ENCODE data around the gene WDR77.

WDR77 gene

DNA sequence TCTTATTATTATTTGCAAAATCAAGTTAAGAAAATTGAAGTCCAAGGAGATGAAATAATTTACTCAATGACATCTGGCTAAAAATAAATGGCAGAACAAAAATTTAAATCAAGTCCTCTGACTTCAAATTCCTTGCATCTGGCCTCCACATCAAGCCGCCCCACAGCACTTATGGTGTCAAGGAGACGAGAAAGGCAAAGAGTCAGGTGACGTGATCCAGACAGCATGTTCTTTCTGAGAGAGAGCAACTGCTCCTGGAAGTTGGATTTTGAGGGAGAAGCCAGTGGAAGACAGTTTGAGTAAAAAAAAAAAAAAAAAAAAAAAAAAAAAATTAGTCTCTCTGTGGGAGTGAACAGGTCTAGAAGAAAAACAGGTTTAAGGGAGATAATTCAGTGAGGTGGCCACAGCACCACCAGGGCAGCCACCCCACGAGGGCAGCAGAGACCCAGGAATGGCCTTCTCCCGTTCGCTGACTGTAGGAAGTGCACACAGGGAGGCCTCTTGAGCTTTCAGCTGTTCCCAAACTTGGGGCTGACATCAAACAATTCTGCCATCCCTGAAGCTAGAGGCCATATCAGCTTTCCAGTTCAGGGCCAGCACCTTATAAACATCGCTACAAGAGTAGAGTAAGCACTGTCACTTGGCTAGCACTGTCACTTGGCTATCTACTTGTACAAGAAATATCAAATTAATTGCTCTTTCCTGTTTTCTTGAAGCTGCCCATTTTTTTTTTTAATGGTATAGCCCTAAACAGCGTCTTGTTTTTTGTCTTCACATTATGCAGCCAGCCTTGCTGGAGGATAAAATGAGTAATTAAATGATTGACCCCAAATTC, 32.5 kb upstream of the WDR77 start:
- TF ChIP-seq EP300 (IDR thresholded peaks at IDR 0.05; ENCODE audit: borderline replicate concordance) (no peak), FOXM1 (IDR thresholded peaks at IDR 0.05; ENCODE audit: borderline replicate concordance, low read depth) (no peak), RAD21 (IDR thresholded peaks at IDR 0.05; ENCODE audit: low read depth) (peak; percentile 81), NFIC (IDR thresholded peaks at IDR 0.05) (no peak), CEBPB (IDR thresholded peaks at IDR 0.05) (no peak), USF1 (IDR thresholded peaks at IDR 0.05) (no peak)

DNA sequence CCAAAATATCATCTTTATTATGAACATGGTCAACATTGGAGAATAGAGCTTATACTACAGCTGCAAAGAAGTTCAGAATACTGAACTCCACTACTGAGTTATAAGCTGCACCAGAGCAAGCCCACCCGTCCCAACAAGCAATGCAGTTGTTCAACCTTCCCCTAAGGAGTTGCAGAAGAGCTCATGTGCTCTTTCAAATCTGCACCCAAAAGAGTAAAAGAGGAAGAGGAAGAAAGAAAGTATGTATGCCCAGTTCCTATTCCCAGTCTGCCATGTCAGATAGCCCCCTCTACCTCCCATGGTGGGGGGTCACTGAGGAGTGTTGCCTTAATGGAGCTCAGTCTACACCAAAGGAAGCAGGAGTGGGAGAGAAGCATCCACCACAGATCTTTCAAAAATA, 31.6 kb upstream of the WDR77 start:
- TF ChIP-seq ZBTB7A (IDR thresholded peaks at IDR 0.05; ENCODE audit: low read depth) = no peak
- TF ChIP-seq RAD21 (IDR thresholded peaks at IDR 0.05; ENCODE audit: low read depth) = no peak
- TF ChIP-seq TEAD4 (IDR thresholded peaks at IDR 0.05) = no peak
- TF ChIP-seq FOXM1 (IDR thresholded peaks at IDR 0.05; ENCODE audit: borderline replicate concordance, low read depth) = no peak
- TF ChIP-seq EP300 (IDR thresholded peaks at IDR 0.05; ENCODE audit: borderline replicate concordance) = no peak
- TF ChIP-seq, protein P1, sequence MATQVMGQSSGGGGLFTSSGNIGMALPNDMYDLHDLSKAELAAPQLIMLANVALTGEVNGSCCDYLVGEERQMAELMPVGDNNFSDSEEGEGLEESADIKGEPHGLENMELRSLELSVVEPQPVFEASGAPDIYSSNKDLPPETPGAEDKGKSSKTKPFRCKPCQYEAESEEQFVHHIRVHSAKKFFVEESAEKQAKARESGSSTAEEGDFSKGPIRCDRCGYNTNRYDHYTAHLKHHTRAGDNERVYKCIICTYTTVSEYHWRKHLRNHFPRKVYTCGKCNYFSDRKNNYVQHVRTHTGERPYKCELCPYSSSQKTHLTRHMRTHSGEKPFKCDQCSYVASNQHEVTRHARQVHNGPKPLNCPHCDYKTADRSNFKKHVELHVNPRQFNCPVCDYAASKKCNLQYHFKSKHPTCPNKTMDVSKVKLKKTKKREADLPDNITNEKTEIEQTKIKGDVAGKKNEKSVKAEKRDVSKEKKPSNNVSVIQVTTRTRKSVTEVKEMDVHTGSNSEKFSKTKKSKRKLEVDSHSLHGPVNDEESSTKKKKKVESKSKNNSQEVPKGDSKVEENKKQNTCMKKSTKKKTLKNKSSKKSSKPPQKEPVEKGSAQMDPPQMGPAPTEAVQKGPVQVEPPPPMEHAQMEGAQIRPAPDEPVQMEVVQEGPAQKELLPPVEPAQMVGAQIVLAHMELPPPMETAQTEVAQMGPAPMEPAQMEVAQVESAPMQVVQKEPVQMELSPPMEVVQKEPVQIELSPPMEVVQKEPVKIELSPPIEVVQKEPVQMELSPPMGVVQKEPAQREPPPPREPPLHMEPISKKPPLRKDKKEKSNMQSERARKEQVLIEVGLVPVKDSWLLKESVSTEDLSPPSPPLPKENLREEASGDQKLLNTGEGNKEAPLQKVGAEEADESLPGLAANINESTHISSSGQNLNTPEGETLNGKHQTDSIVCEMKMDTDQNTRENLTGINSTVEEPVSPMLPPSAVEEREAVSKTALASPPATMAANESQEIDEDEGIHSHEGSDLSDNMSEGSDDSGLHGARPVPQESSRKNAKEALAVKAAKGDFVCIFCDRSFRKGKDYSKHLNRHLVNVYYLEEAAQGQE (IDR thresholded peaks at IDR 0.05; ENCODE audit: low read depth) = no peak
- TF ChIP-seq YY1 (IDR thresholded peaks at IDR 0.05; ENCODE audit: low read depth) = no peak
- TF ChIP-seq USF1 (IDR thresholded peaks at IDR 0.05) = no peak
- TF ChIP-seq NFIC (IDR thresholded peaks at IDR 0.05) = no peak
- no peak for TF ChIP-seq TAF1 (IDR thresholded peaks at IDR 0.05; ENCODE audit: low read depth)
- TF ChIP-seq CEBPB (IDR thresholded peaks at IDR 0.05) = no peak
- no peak for TF ChIP-seq MAX (IDR thresholded peaks at IDR 0.05)
- TF ChIP-seq CREB1 (IDR thresholded peaks at IDR 0.05; ENCODE audit: low read depth) = no peak
- TF ChIP-seq EGR1 (IDR thresholded peaks at IDR 0.05) = no peak
- TF ChIP-seq TCF12 (IDR thresholded peaks at IDR 0.05; ENCODE audit: low read depth) = no peak

- TF ChIP-seq, protein P1 (IDR thresholded peaks at IDR 0.05; ENCODE audit: low read depth) = no peak
- TF ChIP-seq NFIC (IDR thresholded peaks at IDR 0.05) = no peak
- no peak for TF ChIP-seq USF1 (IDR thresholded peaks at IDR 0.05)
- no peak for TF ChIP-seq EGR1 (IDR thresholded peaks at IDR 0.05)
- no peak for TF ChIP-seq MAX (IDR thresholded peaks at IDR 0.05)
- TF ChIP-seq EP300 (IDR thresholded peaks at IDR 0.05; ENCODE audit: borderline replicate concordance) = no peak
- no peak for TF ChIP-seq RAD21 (IDR thresholded peaks at IDR 0.05; ENCODE audit: low read depth)
- no peak for TF ChIP-seq FOXM1 (IDR thresholded peaks at IDR 0.05; ENCODE audit: borderline replicate concordance, low read depth)
- no peak for TF ChIP-seq TAF1 (IDR thresholded peaks at IDR 0.05; ENCODE audit: low read depth)
- TF ChIP-seq CREB1 (IDR thresholded peaks at IDR 0.05; ENCODE audit: low read depth) = no peak
- no peak for TF ChIP-seq ZBTB7A (IDR thresholded peaks at IDR 0.05; ENCODE audit: low read depth)
- no peak for TF ChIP-seq CEBPB (IDR thresholded peaks at IDR 0.05)
These were observed 27.8 kb upstream of the WDR77 start for GRCh38 chr1:111476761-111477309.

DNA sequence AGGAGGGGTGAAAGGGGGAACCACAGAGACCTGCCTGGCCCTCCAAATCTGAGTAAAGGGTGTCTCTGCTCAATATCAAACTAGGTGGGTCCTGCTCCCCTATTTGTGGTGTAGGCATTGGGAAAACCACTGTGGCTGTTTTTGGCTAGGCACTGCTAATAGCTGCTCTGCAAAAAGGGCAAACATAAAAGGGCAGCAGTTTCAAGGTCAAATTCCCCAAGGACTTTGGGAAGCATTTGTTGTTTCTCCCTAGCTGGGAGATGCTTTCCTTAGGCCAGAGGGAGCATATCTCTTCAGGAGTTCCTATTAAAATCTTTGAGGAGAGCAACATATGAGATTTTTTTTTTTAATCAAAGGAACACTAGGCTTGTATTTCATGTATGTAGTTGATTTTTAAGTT, 27.2 kb upstream of the WDR77 start:
- TF ChIP-seq EP300 (IDR thresholded peaks at IDR 0.05; ENCODE audit: borderline replicate concordance) = no peak
- no peak for TF ChIP-seq YY1 (IDR thresholded peaks at IDR 0.05; ENCODE audit: low read depth)
- TF ChIP-seq USF1 (IDR thresholded peaks at IDR 0.05) = no peak
- TF ChIP-seq TEAD4 (IDR thresholded peaks at IDR 0.05) = no peak
- no peak for TF ChIP-seq NFIC (IDR thresholded peaks at IDR 0.05)
- TF ChIP-seq RAD21 (IDR thresholded peaks at IDR 0.05; ENCODE audit: low read depth) = no peak
- no peak for TF ChIP-seq TAF1 (IDR thresholded peaks at IDR 0.05; ENCODE audit: low read depth)
- no peak for TF ChIP-seq CEBPB (IDR thresholded peaks at IDR 0.05)
- TF ChIP-seq FOXM1 (IDR thresholded peaks at IDR 0.05; ENCODE audit: borderline replicate concordance, low read depth) = no peak
- TF ChIP-seq ZBTB7A (IDR thresholded peaks at IDR 0.05; ENCODE audit: low read depth) = no peak
- no peak for TF ChIP-seq CREB1 (IDR thresholded peaks at IDR 0.05; ENCODE audit: low read depth)
- no peak for TF ChIP-seq EGR1 (IDR thresholded peaks at IDR 0.05)
- TF ChIP-seq, protein P1 (IDR thresholded peaks at IDR 0.05; ENCODE audit: low read depth) = no peak
- no peak for TF ChIP-seq TCF12 (IDR thresholded peaks at IDR 0.05; ENCODE audit: low read depth)
- no peak for TF ChIP-seq MAX (IDR thresholded peaks at IDR 0.05)
